Activated naive CD8-positive, alpha-beta T cell (primary cell): Measurements from ENCODE around the gene BRWD1.
"Not testable (repeated sequence)": the region's sequence is repeated elsewhere in the genome, so short reads cannot be mapped to it uniquely, and the experiment has no call there.

Experiments used
- H3K27ac Mint-ChIP-seq: one replicate; pipeline ENCODE4 v1.8.0; 2021; ENCODE audit warnings: mixed read lengths
- H3K27me3 Mint-ChIP-seq: one replicate; pipeline ENCODE4 v1.8.0; 2021; ENCODE audit warnings: mixed read lengths
- H3K36me3 Mint-ChIP-seq: one replicate; pipeline ENCODE4 v1.8.0; 2021; ENCODE audit warnings: mixed read lengths
- H3K4me1 Mint-ChIP-seq: one replicate; pipeline ENCODE4 v1.8.0; 2021; ENCODE audit warnings: low read depth, mixed read lengths
- H3K4me3 Mint-ChIP-seq: one replicate; pipeline ENCODE4 v1.8.0; 2021; ENCODE audit warnings: mild to moderate bottlenecking, mixed read lengths
- H3K9me3 Mint-ChIP-seq: one replicate; pipeline ENCODE4 v1.8.0; 2021; ENCODE audit warnings: low read depth, mixed read lengths

BRWD1 gene

DNA sequence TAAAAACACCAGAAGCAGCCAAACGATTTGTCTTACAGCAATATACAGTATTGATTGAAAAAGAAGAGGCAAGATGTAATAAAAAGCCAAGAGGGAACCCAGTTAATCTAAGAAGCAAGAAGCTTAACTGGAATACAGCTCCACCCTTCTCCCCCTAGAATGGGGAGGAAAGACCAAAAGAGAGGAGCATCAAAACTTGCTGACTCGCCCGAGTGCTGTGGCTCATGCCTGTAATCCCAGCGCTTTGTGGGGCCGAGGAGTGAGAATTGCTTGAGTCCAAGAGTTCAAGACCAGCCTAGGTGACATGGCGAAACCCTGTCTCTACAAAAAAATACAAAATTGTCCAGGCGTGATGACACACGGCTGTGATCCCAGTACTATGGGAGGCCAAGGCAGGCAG lies 32.2 kb downstream of the BRWD1 start:
- Mint-ChIP-seq H3K4me3 (no peak overlapping the region), H3K27me3 (no peaks in the 10 kb centered on the region), H3K4me1 (peaks cover 7% of the 10 kb centered on the region), H3K9me3 (no peaks in the 10 kb centered on the region), H3K27ac (no peak overlapping the region), H3K36me3 (peaks cover 2% of the 10 kb centered on the region)

DNA sequence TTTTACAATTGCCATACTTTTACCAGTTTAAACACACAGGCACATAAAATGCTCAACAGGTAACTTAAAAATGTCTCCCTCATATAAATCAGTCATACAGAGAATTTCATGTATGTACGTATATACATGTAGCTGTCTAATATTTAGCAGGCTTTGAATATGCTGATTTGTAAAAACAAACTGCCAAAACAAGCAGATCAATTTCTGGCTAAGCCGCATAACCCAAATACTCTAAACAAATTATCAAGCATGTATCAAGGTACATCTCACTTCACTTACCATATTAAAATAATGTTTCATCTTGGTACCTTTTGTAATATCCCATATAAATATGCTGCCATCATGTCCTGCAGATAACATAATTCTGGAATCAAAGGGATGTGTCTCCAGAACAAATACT lies 43.8 kb downstream of the BRWD1 start:
- Mint-ChIP-seq H3K4me1 (peaks cover 2% of the 10 kb centered on the region), H3K27me3 (no peaks in the 10 kb centered on the region), H3K27ac (peak overlapping the region; percentile 64), H3K36me3 (peaks cover 2% of the 10 kb centered on the region), H3K4me3 (no peak overlapping the region), H3K9me3 (no peaks in the 10 kb centered on the region)

DNA sequence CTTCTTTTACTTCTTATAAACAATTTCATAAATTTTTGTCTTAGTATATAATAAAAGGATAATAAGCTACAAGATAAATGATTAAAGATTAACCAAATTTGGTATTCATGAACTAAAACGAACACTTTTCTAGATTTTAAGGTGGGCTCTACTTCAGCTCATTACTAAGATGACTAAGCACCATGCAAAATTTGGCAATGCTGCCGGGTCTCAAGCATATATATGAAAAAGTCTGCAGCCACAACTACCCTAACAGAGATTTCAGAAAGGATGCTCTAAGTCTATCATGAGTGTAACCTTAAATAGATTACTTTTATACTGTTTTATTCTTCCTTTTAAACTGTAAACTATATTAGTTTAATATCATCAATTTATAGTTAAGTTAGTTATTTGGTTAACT lies 47.8 kb downstream of the BRWD1 start:
- no peaks in the 10 kb centered on the region for H3K27me3 Mint-ChIP-seq

DNA sequence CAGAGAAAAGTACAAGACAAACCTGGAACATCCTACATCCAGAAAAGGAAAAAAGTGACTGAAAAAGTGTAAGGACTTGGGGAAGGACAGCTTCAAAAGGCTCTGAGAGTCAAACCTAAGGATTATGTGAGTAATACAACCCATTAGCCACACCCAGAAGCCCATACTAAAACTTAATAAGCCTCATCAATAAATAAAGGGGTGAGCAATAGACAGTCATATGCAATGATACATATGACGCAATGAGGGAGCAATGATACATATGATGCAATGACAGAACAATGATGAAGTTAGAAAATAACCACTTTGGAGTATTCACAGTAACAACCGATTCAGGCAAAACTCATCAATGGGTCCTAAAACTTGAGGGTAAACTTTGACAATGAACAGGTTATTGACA lies 50.1 kb downstream of the BRWD1 start:
- H3K4me3 Mint-ChIP-seq = no peak overlapping the region
- peaks cover 6% of the 10 kb centered on the region for H3K36me3 Mint-ChIP-seq
- H3K27ac Mint-ChIP-seq = no peak overlapping the region
- H3K4me1 Mint-ChIP-seq = peaks cover 10% of the 10 kb centered on the region
- no peaks in the 10 kb centered on the region for H3K27me3 Mint-ChIP-seq
- no peaks in the 10 kb centered on the region for H3K9me3 Mint-ChIP-seq

More for the DNA sequence above, 47.8 kb downstream of the BRWD1 start:
- Mint-ChIP-seq H3K36me3 (peaks cover 8% of the 10 kb centered on the region), H3K27ac (no peak overlapping the region), H3K4me1 (peaks cover 11% of the 10 kb centered on the region), H3K9me3 (no peaks in the 10 kb centered on the region), H3K4me3 (no peak overlapping the region)

DNA sequence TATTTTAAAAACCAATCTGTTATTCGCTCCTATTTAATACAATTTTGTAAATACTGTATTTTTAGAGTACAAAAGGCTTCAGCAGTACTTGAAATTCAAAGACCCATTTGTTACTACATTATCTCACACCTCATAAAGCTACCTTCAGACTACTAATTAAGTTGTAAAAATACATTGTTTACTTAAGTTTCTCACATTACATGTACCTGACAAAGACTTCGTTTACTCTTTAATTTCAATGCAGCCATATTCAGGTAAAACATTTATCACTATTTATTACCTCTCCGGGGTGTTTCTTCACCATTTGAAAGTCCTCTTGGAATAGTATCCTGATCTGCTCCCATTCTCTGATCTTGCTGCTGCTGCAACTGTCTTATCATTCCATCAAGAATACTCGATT lies 55.2 kb downstream of the BRWD1 start:
- H3K36me3 Mint-ChIP-seq = peaks cover 6% of the 10 kb centered on the region
- H3K27me3 Mint-ChIP-seq = no peaks in the 10 kb centered on the region

DNA sequence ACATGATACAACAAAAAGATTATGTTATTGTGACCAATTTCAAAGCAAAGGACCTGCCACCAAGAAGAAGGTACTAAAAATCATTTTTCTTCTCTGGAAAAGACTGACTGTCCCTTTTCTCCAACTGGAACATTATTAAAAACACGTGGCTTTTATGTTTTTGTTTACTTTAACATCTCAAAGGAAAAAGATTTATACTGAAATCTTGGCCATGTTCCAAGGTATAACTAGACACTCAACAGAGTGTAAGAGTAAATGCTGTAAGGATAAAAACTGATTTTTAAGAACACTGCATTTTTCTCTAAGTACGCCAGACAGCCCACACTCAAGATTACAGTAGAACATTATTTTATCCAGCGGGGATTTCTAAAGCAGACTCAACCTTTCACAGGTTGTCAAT lies 62.1 kb downstream of the BRWD1 start:
- Mint-ChIP-seq H3K36me3 (peaks cover 8% of the 10 kb centered on the region), H3K4me3 (no peak overlapping the region), H3K9me3 (no peaks in the 10 kb centered on the region), H3K4me1 (peaks cover 13% of the 10 kb centered on the region), H3K27me3 (no peaks in the 10 kb centered on the region), H3K27ac (peak overlapping the region; percentile 16)

More for the DNA sequence above, 55.2 kb downstream of the BRWD1 start:
- Mint-ChIP-seq H3K9me3 (no peaks in the 10 kb centered on the region), H3K4me1 (peaks cover 11% of the 10 kb centered on the region), H3K4me3 (no peak overlapping the region), H3K27ac (peak overlapping the region; percentile 41)

DNA sequence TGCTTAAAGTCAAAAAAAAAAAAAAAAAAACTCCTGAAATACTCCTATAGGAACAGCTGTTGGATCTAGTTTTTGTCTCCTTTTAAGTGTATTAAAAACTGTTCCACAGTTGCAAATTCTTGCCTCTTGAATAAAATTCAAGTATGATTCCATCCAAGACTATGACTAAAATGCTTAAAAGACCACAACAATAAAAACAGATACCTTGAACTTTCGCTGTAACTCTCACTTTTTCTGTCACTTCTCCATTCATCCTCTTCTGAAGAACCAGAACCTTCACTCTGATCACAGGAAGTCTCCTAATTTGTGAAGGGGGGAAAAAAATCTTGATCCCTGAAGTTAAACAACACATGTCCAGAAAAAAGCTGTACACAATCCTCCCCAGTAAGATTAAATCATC lies 75.2 kb downstream of the BRWD1 start:
- H3K27ac Mint-ChIP-seq = peak overlapping the region; percentile 64
- no peaks in the 10 kb centered on the region for H3K27me3 Mint-ChIP-seq
- peaks cover 38% of the 10 kb centered on the region for H3K4me1 Mint-ChIP-seq
- no peaks in the 10 kb centered on the region for H3K9me3 Mint-ChIP-seq
- H3K36me3 Mint-ChIP-seq = peaks cover 18% of the 10 kb centered on the region
- H3K4me3 Mint-ChIP-seq = no peak overlapping the region

DNA sequence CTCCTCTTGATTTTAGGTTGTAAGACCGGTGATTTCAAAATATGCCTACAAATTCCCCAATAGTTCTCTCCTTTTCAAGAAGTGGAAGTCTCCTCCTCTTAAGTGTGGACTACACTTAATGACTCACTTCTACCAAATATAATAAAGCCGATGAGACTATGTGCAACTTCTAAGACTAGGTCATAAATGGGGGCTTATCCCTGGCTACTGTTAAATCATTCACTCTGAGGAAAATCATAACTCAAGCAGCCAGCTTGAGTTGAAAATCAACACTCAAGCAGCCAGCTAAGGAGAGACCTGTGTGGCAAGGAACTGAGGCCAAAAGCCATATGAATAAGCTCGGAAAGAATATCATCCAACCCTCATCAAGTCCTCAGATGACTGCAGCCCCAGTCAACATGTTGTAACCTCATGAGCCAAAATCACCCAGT lies 80.6 kb downstream of the BRWD1 start:
- Mint-ChIP-seq H3K4me1 (peaks cover 13% of the 10 kb centered on the region), H3K9me3 (no peaks in the 10 kb centered on the region), H3K27me3 (no peaks in the 10 kb centered on the region), H3K27ac (peak overlapping the region; percentile 47), H3K4me3 (no peak overlapping the region), H3K36me3 (peaks cover 9% of the 10 kb centered on the region)

DNA sequence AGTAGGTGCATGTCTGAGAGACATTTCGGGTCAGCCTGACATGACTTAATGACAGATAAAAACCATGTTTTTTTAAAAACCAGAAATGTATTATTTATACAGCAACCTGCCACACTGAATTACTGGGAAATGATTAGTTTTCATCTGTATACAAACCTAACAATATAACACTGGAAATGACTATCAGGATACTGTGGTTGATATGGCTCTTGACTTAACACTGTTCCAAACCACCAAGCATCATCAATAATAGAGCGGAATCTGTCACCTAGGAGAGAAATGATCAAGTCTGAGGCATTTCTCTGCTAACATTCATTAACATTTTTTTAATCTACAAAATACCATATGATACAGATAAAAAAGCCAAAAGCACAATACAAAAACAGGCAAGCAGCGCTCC lies 88.5 kb downstream of the BRWD1 start:
- peaks cover 11% of the 10 kb centered on the region for H3K36me3 Mint-ChIP-seq
- H3K4me3 Mint-ChIP-seq = no peak overlapping the region
- no peaks in the 10 kb centered on the region for H3K27me3 Mint-ChIP-seq
- no peak overlapping the region for H3K27ac Mint-ChIP-seq
- no peaks in the 10 kb centered on the region for H3K9me3 Mint-ChIP-seq
- H3K4me1 Mint-ChIP-seq = peaks cover 4% of the 10 kb centered on the region

DNA sequence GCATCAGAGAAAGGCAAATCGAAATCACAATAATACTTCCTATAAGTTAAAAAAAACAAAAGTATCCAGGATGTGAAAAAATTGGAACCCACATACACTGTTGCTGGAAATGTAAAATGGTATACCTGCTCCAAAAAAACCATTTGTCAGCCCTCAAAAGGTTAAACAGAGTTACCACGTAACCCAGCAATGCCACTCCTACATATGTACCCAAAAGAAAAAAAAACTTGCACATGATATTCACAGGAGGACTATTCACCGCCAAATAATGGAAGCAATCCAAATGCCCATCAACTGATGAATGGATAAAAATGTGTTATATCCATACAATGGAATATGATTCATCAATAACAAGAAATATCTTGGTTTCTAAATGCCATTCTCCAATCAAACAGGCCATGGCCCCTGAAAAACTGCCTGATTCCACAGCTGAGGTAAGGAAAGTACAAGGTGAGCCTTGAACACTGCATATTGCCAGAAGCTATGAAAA lies 91.4 kb downstream of the BRWD1 start:
- H3K36me3 Mint-ChIP-seq = peaks cover 8% of the 10 kb centered on the region
- H3K4me3 Mint-ChIP-seq = no peak overlapping the region
- peak overlapping the region; percentile 47 for H3K27ac Mint-ChIP-seq
- no peaks in the 10 kb centered on the region for H3K9me3 Mint-ChIP-seq
- no peaks in the 10 kb centered on the region for H3K27me3 Mint-ChIP-seq
- peaks cover 11% of the 10 kb centered on the region for H3K4me1 Mint-ChIP-seq

DNA sequence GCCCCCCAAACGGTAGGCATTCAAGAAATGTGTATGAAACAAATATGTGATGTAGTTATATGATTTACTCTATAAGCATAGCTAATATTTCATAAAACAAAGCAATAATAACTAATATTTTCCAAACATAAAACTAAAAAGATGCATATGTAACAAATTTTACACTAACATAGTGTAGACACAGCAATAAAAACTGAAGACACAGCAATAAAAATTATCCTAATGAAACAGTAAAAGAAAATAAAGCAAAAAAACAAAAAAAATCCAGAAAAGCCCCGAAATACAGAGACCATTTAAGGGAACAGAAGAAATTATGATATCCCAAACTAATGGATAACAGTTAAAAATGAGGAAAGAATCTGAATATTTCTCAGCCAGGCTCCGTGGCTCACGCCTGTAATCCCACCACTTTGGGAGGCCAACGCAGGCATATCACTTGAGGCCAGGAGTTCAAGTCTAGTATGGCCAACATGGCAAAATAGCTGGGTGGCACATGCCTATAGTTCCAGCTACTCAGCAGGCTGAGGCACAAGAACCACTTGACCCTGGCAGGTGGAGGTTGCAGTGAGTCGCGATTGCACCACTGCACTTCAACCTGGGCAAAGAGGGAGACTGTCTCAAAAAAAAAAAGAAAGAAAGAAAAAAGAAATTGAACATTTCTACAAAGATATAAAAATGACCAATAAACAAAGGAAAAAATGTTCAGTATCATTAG lies 92.0 kb downstream of the BRWD1 start:
- H3K27ac Mint-ChIP-seq = no peak overlapping the region
- no peak overlapping the region for H3K4me3 Mint-ChIP-seq
- no peaks in the 10 kb centered on the region for H3K9me3 Mint-ChIP-seq
- no peaks in the 10 kb centered on the region for H3K27me3 Mint-ChIP-seq
- H3K4me1 Mint-ChIP-seq = peaks cover 11% of the 10 kb centered on the region
- H3K36me3 Mint-ChIP-seq = peaks cover 8% of the 10 kb centered on the region

DNA sequence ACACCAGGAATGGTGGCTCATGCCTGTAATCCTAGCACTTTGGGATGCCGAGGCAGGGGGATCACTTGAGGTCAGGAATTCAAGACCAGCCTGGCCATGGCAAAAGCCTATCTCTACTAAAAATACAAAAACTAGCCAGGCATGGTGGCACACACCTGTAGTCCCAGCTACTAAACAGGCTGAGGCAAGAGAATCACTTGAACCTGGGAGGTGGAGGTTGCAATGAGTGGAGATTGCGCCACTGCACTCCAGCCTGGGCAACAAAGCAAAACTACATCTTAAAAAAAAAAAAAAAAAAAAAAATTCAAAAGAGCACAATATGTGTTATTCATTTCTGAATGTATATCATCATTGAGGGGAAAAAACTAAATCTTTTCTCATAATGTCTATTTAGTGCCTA lies 92.6 kb downstream of the BRWD1 start:
- not testable (repeated sequence) for H3K9me3 Mint-ChIP-seq, H3K4me3 Mint-ChIP-seq, H3K36me3 Mint-ChIP-seq

DNA sequence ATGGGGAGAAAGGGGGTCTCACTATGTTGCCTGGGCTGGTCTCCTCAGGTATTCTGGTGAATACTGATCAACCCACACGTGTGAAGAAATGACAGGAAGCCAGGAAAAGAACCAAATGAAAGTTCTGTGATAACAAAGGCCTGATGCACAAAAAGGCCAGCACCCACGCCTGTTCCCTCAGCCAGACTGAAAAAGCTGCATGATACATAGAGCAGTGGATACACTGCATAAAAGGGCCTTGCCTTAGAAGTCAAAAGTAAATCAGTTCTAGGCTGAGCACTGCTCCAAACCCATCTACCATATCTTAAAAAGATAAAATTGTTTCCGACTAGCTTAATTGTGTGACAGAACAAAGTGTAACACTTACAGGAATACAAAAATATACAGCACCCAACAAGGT lies 93.3 kb downstream of the BRWD1 start:
- Mint-ChIP-seq H3K4me3 (no peak overlapping the region), H3K4me1 (peaks cover 10% of the 10 kb centered on the region), H3K9me3 (no peaks in the 10 kb centered on the region), H3K27ac (no peak overlapping the region), H3K27me3 (no peaks in the 10 kb centered on the region), H3K36me3 (peaks cover 8% of the 10 kb centered on the region)

More for the DNA sequence above, 92.6 kb downstream of the BRWD1 start:
- H3K4me1 Mint-ChIP-seq, H3K27me3 Mint-ChIP-seq, H3K27ac Mint-ChIP-seq: not testable (repeated sequence)

DNA sequence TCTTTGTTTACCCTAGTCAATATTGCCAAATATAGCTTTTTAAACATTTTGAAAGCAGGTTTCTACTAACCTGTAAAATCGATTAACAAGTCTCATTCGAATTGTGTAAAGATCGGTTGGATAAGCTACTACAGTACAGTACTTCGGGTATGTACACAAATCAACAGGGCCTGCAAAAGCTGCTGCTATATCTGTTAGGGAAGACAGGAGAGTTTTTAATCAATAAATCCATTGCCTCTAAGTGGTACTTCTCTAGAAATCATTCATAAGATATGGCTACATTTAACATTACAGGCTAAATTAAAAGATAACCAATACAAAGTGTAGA lies 95.4 kb downstream of the BRWD1 start:
- peaks cover 10% of the 10 kb centered on the region for H3K4me1 Mint-ChIP-seq
- peaks cover 6% of the 10 kb centered on the region for H3K36me3 Mint-ChIP-seq
- no peak overlapping the region for H3K27ac Mint-ChIP-seq
- H3K27me3 Mint-ChIP-seq = no peaks in the 10 kb centered on the region
- H3K9me3 Mint-ChIP-seq = no peaks in the 10 kb centered on the region
- H3K4me3 Mint-ChIP-seq = no peak overlapping the region

DNA sequence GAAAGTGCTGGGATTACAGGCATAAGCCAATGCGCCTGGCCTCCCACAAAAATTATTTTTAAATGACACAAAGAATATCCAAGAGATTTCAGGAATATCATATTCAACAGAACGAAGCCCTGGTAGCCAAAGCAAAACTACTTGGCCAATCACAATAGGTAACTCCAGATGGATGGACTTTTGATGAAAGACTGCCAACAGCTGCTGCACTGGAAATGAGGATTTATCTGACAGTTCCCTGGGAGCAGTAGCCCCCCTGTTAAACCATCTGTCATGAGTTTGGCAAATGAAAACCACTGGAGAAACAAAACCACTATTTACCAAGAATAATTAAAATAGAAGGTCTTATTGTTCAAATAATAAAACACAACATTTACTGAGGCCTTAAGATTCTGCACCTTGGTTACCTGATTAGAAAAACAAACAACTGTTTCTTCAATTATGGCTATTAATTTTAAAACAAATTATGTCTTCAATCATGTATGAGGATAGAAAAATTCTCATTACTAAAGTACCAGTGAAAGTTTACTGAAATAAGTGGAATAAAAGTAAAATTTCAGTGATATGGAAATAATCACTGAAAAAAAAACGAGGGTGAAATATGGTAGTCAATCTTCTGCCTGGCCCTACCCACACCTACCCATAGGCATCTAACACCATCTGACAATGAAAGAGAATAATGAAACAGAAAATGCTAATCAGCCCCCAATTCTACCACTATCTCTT lies 95.9 kb downstream of the BRWD1 start:
- H3K27ac Mint-ChIP-seq = no peak overlapping the region
- no peaks in the 10 kb centered on the region for H3K9me3 Mint-ChIP-seq
- H3K4me1 Mint-ChIP-seq = peaks cover 10% of the 10 kb centered on the region
- no peaks in the 10 kb centered on the region for H3K27me3 Mint-ChIP-seq
- H3K36me3 Mint-ChIP-seq = peaks cover 3% of the 10 kb centered on the region
- H3K4me3 Mint-ChIP-seq = no peak overlapping the region
